Astrocyte of the hippocampus (primary cell): ENCODE results near the gene GPR176.
A peak's percentile ranks its signal among the peaks of the same experiment; 100 is the strongest.
"Not testable (repeated sequence)": the region's sequence is repeated elsewhere in the genome, so short reads cannot be mapped to it uniquely, and the experiment has no call there.

Experiments
- DNase-seq: peaks from one replicate; pipeline ENCODE4 v3.0.0; 2011; ENCODE audit warnings: low read depth, low spot score

The GPR176 gene

GRCh38 chr15:39936187-39936586, 16.1 kb upstream of the GPR176 start:
- DNase-seq = peak; percentile 62

GRCh38 chr15:39935241-39935640, 15.2 kb upstream of the GPR176 start:
- DNase-seq = no peak

GRCh38 chr15:39934397-39935071, 14.5 kb upstream of the GPR176 start:
- peak; percentile 60 for DNase-seq

GRCh38 chr15:39931615-39932014, 11.5 kb upstream of the GPR176 start:
- DNase-seq = no peak

- DNase-seq = no peak
Measured at GRCh38 chr15:39926526-39926925, 6.5 kb upstream of the GPR176 start.

- peak; percentile 36 for DNase-seq
Measured at GRCh38 chr15:39925112-39925842, 5.2 kb upstream of the GPR176 start.

- no peak for DNase-seq
Measured at GRCh38 chr15:39924437-39924836, 4.4 kb upstream of the GPR176 start.

- no peak for DNase-seq
Measured at GRCh38 chr15:39922462-39923092, 2.5 kb upstream of the GPR176 start.

GRCh38 chr15:39921274-39921638, 1.2 kb upstream of the GPR176 start:
- DNase-seq = no peak

GRCh38 chr15:39920510-39921273, 626 bp upstream of the GPR176 start:
- peak; percentile 94 for DNase-seq

GRCh38 chr15:39919411-39919747, 687 bp downstream of the GPR176 start:
- no peak for DNase-seq

- DNase-seq = peak; percentile 70
Measured at GRCh38 chr15:39918688-39919385, 1.2 kb downstream of the GPR176 start.

GRCh38 chr15:39914977-39915376, 5.1 kb downstream of the GPR176 start:
- DNase-seq = no peak

- no peak for DNase-seq
Measured at GRCh38 chr15:39909007-39909406, 11.1 kb downstream of the GPR176 start.

GRCh38 chr15:39908186-39908585, 11.9 kb downstream of the GPR176 start:
- DNase-seq = peak; percentile 64

GRCh38 chr15:39907216-39907615, 12.8 kb downstream of the GPR176 start:
- DNase-seq = no peak

- DNase-seq = no peak
Measured at GRCh38 chr15:39904115-39904514, 16.0 kb downstream of the GPR176 start.

GRCh38 chr15:39898317-39898716, 21.7 kb downstream of the GPR176 start:
- DNase-seq = no peak

- DNase-seq = peak; percentile 36
Measured at GRCh38 chr15:39896846-39897245, 23.2 kb downstream of the GPR176 start.

- DNase-seq = peak; percentile 41
Measured at GRCh38 chr15:39896101-39896500, 24.0 kb downstream of the GPR176 start.

- DNase-seq = not testable (repeated sequence)
Measured at GRCh38 chr15:39893051-39893450, 27.0 kb downstream of the GPR176 start.

GRCh38 chr15:39892418-39892817, 27.6 kb downstream of the GPR176 start:
- DNase-seq = no peak
